Sigmoid colon (tissue), 4 donors: ENCODE results near the gene RPS28.

Experiments used
- POLR2AphosphoS5 ChIP-seq, 4 donors: sonication (generic); formaldehyde crosslinking; IDR thresholded peaks; one replicate each; pipeline ENCODE4 v1.6.1; 2017; ENCODE audit warnings: antibody characterized with exemption in 4 of 4
- TF ChIP-seq, protein P1 (sequence below), 4 experiments: fragments of 450-650 bp in 3 of 4; fragments of 200-600 bp in 1 of 4; IDR thresholded peaks; one replicate each; pipeline ENCODE4 v1.5.1; 2016 to 2019; ENCODE audit warnings: antibody characterized with exemption in 4 of 4, mild to moderate bottlenecking in 3 of 4, moderate library complexity in 2 of 4

DNA sequence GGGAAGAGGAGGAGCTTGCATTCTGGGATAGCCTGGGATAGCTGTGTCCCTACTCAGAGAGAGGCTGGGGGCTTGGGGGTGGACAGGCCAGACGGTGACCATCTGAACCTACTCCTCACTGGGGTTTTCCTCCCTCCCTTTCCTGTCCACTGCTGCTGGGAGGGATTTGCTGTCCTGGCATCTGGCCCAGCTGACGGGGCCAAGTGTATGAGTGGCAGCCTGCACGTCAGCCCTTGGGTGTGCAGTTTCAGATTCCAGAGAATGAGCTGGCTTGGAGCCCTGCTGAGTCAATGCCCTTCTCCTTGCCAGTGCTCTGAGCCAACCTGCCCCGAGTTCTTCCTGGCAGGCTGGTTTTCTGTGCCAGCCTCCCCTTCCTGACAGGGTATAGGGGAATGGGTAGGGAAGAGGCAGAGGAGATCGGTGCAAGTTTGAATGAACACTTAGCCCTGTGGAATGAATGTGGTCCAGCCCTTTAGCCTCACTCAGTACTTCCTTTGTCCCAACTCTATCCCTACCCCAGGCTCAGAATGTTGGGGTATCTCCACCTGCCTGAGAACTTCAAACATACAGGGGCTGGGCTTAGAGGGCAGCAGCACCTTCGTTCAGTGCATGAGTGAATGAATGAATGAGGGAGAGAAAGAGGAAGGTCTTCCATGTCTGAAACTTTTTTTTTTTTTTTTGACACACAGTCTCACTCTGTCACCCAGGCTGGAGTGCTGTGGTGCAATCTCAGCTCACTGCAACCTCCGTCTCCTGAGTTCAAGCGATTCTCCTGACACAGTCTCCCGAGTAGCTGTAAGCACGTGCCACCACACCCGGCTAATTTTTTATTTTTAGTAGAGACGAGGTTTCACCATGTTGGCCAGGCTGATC is 40.9 kb downstream of the RPS28 start:
- TF ChIP-seq, protein P1, sequence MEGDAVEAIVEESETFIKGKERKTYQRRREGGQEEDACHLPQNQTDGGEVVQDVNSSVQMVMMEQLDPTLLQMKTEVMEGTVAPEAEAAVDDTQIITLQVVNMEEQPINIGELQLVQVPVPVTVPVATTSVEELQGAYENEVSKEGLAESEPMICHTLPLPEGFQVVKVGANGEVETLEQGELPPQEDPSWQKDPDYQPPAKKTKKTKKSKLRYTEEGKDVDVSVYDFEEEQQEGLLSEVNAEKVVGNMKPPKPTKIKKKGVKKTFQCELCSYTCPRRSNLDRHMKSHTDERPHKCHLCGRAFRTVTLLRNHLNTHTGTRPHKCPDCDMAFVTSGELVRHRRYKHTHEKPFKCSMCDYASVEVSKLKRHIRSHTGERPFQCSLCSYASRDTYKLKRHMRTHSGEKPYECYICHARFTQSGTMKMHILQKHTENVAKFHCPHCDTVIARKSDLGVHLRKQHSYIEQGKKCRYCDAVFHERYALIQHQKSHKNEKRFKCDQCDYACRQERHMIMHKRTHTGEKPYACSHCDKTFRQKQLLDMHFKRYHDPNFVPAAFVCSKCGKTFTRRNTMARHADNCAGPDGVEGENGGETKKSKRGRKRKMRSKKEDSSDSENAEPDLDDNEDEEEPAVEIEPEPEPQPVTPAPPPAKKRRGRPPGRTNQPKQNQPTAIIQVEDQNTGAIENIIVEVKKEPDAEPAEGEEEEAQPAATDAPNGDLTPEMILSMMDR (IDR thresholded peaks at IDR 0.05) = no peak
- peak; percentile 76 to 95 (median 84) for TF ChIP-seq POLR2AphosphoS5 (IDR thresholded peaks at IDR 0.05)
